ENCODE results near the gene SLC30A9. TPM values are rescaled to one million over a fixed set of nuclear protein-coding genes. Genes with fewer than 3 reads are reported as not detected.

SLC30A9 gene
- total and polyA plus RNA-seq, 8 donors, result 6.2 to 31.2 (median 24.1) TPM

GRCh38 chr4:41975341-41975740 lies 15.0 kb upstream of the SLC30A9 start:
- no peak for TF ChIP-seq CTCF (IDR thresholded peaks at IDR 0.05)
- H3K27me3 ChIP-seq, result no peaks in the 10 kb centered on the region
- no peak overlapping the region for H3K27ac ChIP-seq
- WGBS, 2 donors, result 74 to 75% methylated on average over 1 of the region's 1 CpG
- DNase-seq (no peak), FAIRE-seq (no peak), ATAC-seq (no peak)
- H3K36me3 ChIP-seq, result no peaks in the 10 kb centered on the region
- H3K4me1 ChIP-seq, result no peaks in the 10 kb centered on the region
- no peak overlapping the region for H3K4me3 ChIP-seq
- intact Hi-C loops (cut with DNase I), result no loop called here
- H3K9me3 ChIP-seq, result no peaks in the 10 kb centered on the region

GRCh38 chr4:41976775-41977516 lies 13.4 kb upstream of the SLC30A9 start:
- no peak for FAIRE-seq
- no peak for DNase-seq
- no peaks in the 10 kb centered on the region for H3K27me3 ChIP-seq
- H3K27ac ChIP-seq, result peak overlapping the region in 2 of 4 donors; percentile 2 to 14
- no peaks in the 10 kb centered on the region for H3K4me1 ChIP-seq
- 21 to 30% methylated on average over 1 of the region's 1 CpG for WGBS, 2 donors
- H3K4me3 ChIP-seq, result no peak overlapping the region
- no peaks in the 10 kb centered on the region for H3K9me3 ChIP-seq
- intact Hi-C loops (cut with DNase I), result no loop called here
- H3K36me3 ChIP-seq, result no peaks in the 10 kb centered on the region
- peak in 2 of 4 donors; percentile 48 to 63 for ATAC-seq
- no peak for TF ChIP-seq CTCF (IDR thresholded peaks at IDR 0.05)

GRCh38 chr4:41977709-41978108 lies 12.6 kb upstream of the SLC30A9 start:
- no peaks in the 10 kb centered on the region for H3K36me3 ChIP-seq
- peak overlapping the region in 2 of 4 donors; percentile 2 to 14 for H3K27ac ChIP-seq
- ATAC-seq, result no peak
- intact Hi-C loops (cut with DNase I), result no loop called here
- H3K4me1 ChIP-seq, result no peaks in the 10 kb centered on the region
- 38 to 40% methylated on average over 3 of the region's 3 CpGs for WGBS, 2 donors
- no peak for DNase-seq
- no peak for FAIRE-seq
- no peak for TF ChIP-seq CTCF (IDR thresholded peaks at IDR 0.05)
- no peaks in the 10 kb centered on the region for H3K27me3 ChIP-seq
- no peaks in the 10 kb centered on the region for H3K9me3 ChIP-seq
- no peak overlapping the region for H3K4me3 ChIP-seq

GRCh38 chr4:41981456-41981855 lies 8.9 kb upstream of the SLC30A9 start, which contains the start of gene DCAF4L1:
Gene DCAF4L1, plus strand, starts transcription at chr4:41981756. Its CDS starts 37 bp downstream, at chr4:41981793.
- intact Hi-C loops (cut with DNase I), result no loop called here
- no peak for FAIRE-seq
- ATAC-seq, result no peak
- H3K27ac ChIP-seq, result no peak within 1 kb of the TSS
- H3K36me3 ChIP-seq, result no peaks in the 10 kb centered on the region
- H3K4me1 ChIP-seq, result no peaks in the 10 kb centered on the region
- H3K27me3 ChIP-seq, result no peaks in the 10 kb centered on the region
- no peaks in the 10 kb centered on the region for H3K9me3 ChIP-seq
- no peak within 1 kb of the TSS for H3K4me3 ChIP-seq
- 87 to 95% methylated on average over 12 of the region's 12 CpGs for WGBS, 2 donors
- no peak for DNase-seq
- no peak for TF ChIP-seq CTCF (IDR thresholded peaks at IDR 0.05)

GRCh38 chr4:41982716-41983115 lies 7.6 kb upstream of the SLC30A9 start:
- Histone ChIP-seq H3K9me3 (no peaks in the 10 kb centered on the region), H3K27me3 (no peaks in the 10 kb centered on the region), H3K27ac (no peak overlapping the region), H3K36me3 (no peaks in the 10 kb centered on the region), H3K4me1 (no peaks in the 10 kb centered on the region), H3K4me3 (no peak overlapping the region)
- DNase-seq, result peak in 1 of 6 donors; percentile 36
- 88 to 90% methylated on average over 22 of the region's 22 CpGs for WGBS, 2 donors
- FAIRE-seq, result no peak
- intact Hi-C loops (cut with DNase I), result no loop called here
- ATAC-seq, result no peak
- no peak for TF ChIP-seq CTCF (IDR thresholded peaks at IDR 0.05)
